H1 (cell line): Measurements from ENCODE around the gene TMEM97.

Experiments used
- CBX8 ChIP-seq: fragments of 300-800, 300-1000 bp; sonication (generic); IDR thresholded peaks from 2 replicates; pipeline ENCODE4 v1.7.1; 2016; ENCODE audit warnings: low read depth, low read length, borderline replicate concordance
- EZH2 ChIP-seq: fragments of 200-600 bp; sonication (generic); IDR thresholded peaks from 2 replicates; pipeline ENCODE4 v1.7.1; 2012; ENCODE audit warnings: low read depth, mild to moderate bottlenecking, moderate library complexity, low read length, inconsistent platforms; ENCODE audit not compliant: severe bottlenecking
- GABPA ChIP-seq: IDR thresholded peaks from 2 replicates; pipeline ENCODE4 v1.6.1; 2011; ENCODE audit warnings: mild to moderate bottlenecking, low read length, moderate library complexity, borderline replicate concordance; ENCODE audit not compliant: insufficient read depth
- HDAC6 ChIP-seq: IDR thresholded peaks from one replicate; pipeline ENCODE4 v1.7.1; 2012; ENCODE audit warnings: low read depth, mild to moderate bottlenecking, inconsistent platforms, low read length, moderate library complexity
- JUN ChIP-seq: IDR thresholded peaks from 2 replicates; pipeline ENCODE4 v1.6.1; 2011; ENCODE audit warnings: low read depth, mild to moderate bottlenecking, improper control_type of control experiment, low read length
- POLR2A ChIP-seq, 2 experiments: IDR thresholded peaks; 1 replicate in 1 of 2; 2 replicates in 1 of 2; pipeline ENCODE4 v1.6.1; 2011; ENCODE audit warnings: low read depth in 2 of 2, low read length in 2 of 2, mild to moderate bottlenecking in 2 of 2; ENCODE audit errors: control extremely low read depth in 1 of 2
- RFX5 ChIP-seq: IDR thresholded peaks from 2 replicates; pipeline ENCODE4 v1.6.1; 2011; ENCODE audit warnings: low read depth, low read length, improper control_type of control experiment, borderline replicate concordance
- ZNF274 ChIP-seq: IDR thresholded peaks from 2 replicates; pipeline ENCODE4 v1.7.0; 2012; ENCODE audit warnings: low read length, borderline replicate concordance; ENCODE audit errors: extremely low read depth
- TF ChIP-seq, protein P1 (sequence below), 3 experiments: IDR thresholded peaks; 1 replicate in 2 of 3; 2 replicates in 1 of 3; pipeline versions ENCODE4 v1.5.1 to v1.6.1; 2011; ENCODE audit warnings: low read length in 3 of 3, mild to moderate bottlenecking in 3 of 3, inconsistent platforms in 2 of 3, low read depth in 1 of 3, moderate library complexity in 1 of 3; ENCODE audit not compliant: insufficient read depth in 1 of 3; ENCODE audit errors: control extremely low read depth in 1 of 3
- TF ChIP-seq, protein P2 (sequence below): IDR thresholded peaks from 2 replicates; pipeline ENCODE4 v1.6.1; 2011; ENCODE audit warnings: low read length, improper control_type of control experiment

DNA sequence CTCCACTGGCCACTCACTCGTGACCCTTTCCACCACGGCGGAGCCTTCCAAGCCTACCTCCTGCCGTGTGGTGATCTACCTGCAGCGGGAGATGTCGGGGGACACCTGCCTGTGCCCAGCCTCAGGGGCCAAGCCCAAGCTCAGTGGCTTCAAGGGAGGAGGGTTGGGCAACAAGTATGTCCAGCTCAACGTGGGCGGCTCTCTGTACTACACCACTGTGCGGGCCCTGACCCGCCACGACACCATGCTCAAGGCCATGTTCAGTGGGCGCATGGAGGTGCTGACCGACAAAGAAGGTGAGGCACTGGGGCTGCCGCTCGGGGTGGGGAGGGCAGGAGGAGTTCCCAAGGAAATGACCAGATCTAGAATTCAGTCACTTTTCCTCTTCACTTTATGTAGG lies 20.4 kb downstream of the TMEM97 start:
- no peak for TF ChIP-seq EZH2
- TF ChIP-seq JUN = no peak
- TF ChIP-seq, protein P1, sequence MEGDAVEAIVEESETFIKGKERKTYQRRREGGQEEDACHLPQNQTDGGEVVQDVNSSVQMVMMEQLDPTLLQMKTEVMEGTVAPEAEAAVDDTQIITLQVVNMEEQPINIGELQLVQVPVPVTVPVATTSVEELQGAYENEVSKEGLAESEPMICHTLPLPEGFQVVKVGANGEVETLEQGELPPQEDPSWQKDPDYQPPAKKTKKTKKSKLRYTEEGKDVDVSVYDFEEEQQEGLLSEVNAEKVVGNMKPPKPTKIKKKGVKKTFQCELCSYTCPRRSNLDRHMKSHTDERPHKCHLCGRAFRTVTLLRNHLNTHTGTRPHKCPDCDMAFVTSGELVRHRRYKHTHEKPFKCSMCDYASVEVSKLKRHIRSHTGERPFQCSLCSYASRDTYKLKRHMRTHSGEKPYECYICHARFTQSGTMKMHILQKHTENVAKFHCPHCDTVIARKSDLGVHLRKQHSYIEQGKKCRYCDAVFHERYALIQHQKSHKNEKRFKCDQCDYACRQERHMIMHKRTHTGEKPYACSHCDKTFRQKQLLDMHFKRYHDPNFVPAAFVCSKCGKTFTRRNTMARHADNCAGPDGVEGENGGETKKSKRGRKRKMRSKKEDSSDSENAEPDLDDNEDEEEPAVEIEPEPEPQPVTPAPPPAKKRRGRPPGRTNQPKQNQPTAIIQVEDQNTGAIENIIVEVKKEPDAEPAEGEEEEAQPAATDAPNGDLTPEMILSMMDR (IDR thresholded peaks at IDR 0.05; ENCODE audit: control extremely low read depth in 1 of 3, insufficient read depth in 1 of 3, low read depth in 1 of 3, low read length in 3 of 3) = no peak
- TF ChIP-seq, protein P2, sequence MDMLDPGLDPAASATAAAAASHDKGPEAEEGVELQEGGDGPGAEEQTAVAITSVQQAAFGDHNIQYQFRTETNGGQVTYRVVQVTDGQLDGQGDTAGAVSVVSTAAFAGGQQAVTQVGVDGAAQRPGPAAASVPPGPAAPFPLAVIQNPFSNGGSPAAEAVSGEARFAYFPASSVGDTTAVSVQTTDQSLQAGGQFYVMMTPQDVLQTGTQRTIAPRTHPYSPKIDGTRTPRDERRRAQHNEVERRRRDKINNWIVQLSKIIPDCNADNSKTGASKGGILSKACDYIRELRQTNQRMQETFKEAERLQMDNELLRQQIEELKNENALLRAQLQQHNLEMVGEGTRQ = no peak
- TF ChIP-seq RFX5 = no peak
- TF ChIP-seq HDAC6 = no peak
- no peak for TF ChIP-seq GABPA
- TF ChIP-seq ZNF274 = no peak
- TF ChIP-seq POLR2A (IDR thresholded peaks at IDR 0.05; ENCODE audit: control extremely low read depth in 1 of 2, low read depth in 2 of 2, low read length in 2 of 2) = no peak
- TF ChIP-seq CBX8 = no peak
